SK-N-SH (cell line): ENCODE results near the gene C12orf42. TPM values are rescaled to one million over a fixed set of nuclear protein-coding genes. Genes with fewer than 3 reads are reported as not detected.

Source experiments
- CTCF ChIA-PET: fragments of 300-600, 350-600 bp; formaldehyde crosslinking; extraction: SDS; loops from one replicate; lab custom pipeline; 2021; lab: Yijun Ruan, JAX
- POLR2A ChIA-PET: fragments of 350-600 bp; sonication (Branson Sonifier 250); formaldehyde crosslinking; extraction: SDS; loops from one replicate; lab custom pipeline; 2020; ENCODE audit warnings: antibody characterized with exemption, inconsistent platforms; lab: Yijun Ruan, JAX
- DNase-seq: peaks from one replicate; pipeline ENCODE4 v3.0.0; 2012
- H2AFZ ChIP-seq: fragments of 200-600 bp; sonication (generic); 2 replicates; pipeline ENCODE4 v1.8.1; 2016; ENCODE audit warnings: antibody characterized with exemption, mild to moderate bottlenecking, low read depth
- H3F3A ChIP-seq: fragments of 200-600 bp; sonication (generic); replicated peaks from 2 replicates; pipeline ENCODE3; 2016; ENCODE audit warnings: antibody characterized with exemption, mild to moderate bottlenecking; ENCODE audit not compliant: insufficient read depth
- H3K27ac ChIP-seq, 2 experiments: fragments of 200-500 bp in 1 of 2; fragments of 200-600 bp in 1 of 2; sonication (Bioruptor generic) in 1 of 2; sonication (generic), shearing (Covaris generic) in 1 of 2; 2 replicates each; pipeline versions ENCODE4 v1.5.1 to v1.6.1; 2014 to 2016; ENCODE audit warnings: low read depth in 2 of 2, inconsistent platforms in 1 of 2, low read length in 1 of 2, mild to moderate bottlenecking in 1 of 2, mixed read lengths in 1 of 2
- H3K27me3 ChIP-seq: fragments of 200-600 bp; sonication (generic), shearing (Covaris generic); 2 replicates; pipeline ENCODE4 v1.6.1; 2016; ENCODE audit warnings: mixed run types; ENCODE audit not compliant: insufficient read depth
- H3K36me3 ChIP-seq, 2 experiments: fragments of 200-500 bp in 1 of 2; fragments of 200-600 bp in 1 of 2; sonication (Bioruptor generic) in 1 of 2; sonication (generic) in 1 of 2; replicated peaks in 1 of 2; 2 replicates each; pipeline versions ENCODE3 to v1.5.1; 2014 to 2016; ENCODE audit warnings: low read length in 1 of 2, mild to moderate bottlenecking in 1 of 2; ENCODE audit not compliant: insufficient read depth in 2 of 2, control insufficient read depth in 1 of 2
- H3K4me1 ChIP-seq, 2 experiments: fragments of 200-500 bp in 1 of 2; fragments of 200-600 bp in 1 of 2; sonication (Bioruptor generic) in 1 of 2; sonication (generic), shearing (Covaris generic) in 1 of 2; 2 replicates each; pipeline versions ENCODE4 v1.5.1 to v1.6.1; 2014 to 2016; ENCODE audit warnings: low read depth in 1 of 2, low read length in 1 of 2, mixed run types in 1 of 2; ENCODE audit not compliant: insufficient read depth in 2 of 2, control insufficient read depth in 1 of 2
- H3K4me2 ChIP-seq: fragments of 200-600 bp; sonication (generic), shearing (Covaris generic); 2 replicates; pipeline ENCODE4 v1.6.1; 2017; ENCODE audit warnings: mixed run types
- H3K4me3 ChIP-seq, 2 experiments: fragments of 200-500 bp in 1 of 2; fragments of 200-600 bp in 1 of 2; sonication (Bioruptor generic) in 1 of 2; sonication (generic), shearing (Covaris generic) in 1 of 2; 2 replicates each; pipeline versions ENCODE4 v1.5.1 to v1.8.1; 2014 to 2016; ENCODE audit warnings: low read depth in 2 of 2, inconsistent platforms in 1 of 2, low read length in 1 of 2, mild to moderate bottlenecking in 1 of 2, mixed read lengths in 1 of 2, moderate library complexity in 1 of 2
- H3K79me2 ChIP-seq: fragments of 200-600 bp; sonication (generic); 2 replicates; pipeline ENCODE4 v1.8.1; 2017; ENCODE audit warnings: mild to moderate bottlenecking; ENCODE audit not compliant: insufficient read depth
- H3K9ac ChIP-seq: fragments of 200-600 bp; sonication (generic); 2 replicates; pipeline ENCODE4 v1.6.1; 2017; ENCODE audit warnings: mixed run types
- H3K9me2 ChIP-seq: fragments of 200-600 bp; sonication (generic); 2 replicates; pipeline ENCODE4 v1.6.1; 2017; ENCODE audit warnings: mixed run types
- H3K9me3 ChIP-seq: fragments of 200-600 bp; sonication (generic); 2 replicates; pipeline ENCODE4 v1.6.1; 2017; ENCODE audit warnings: mixed run types, mild to moderate bottlenecking, moderate library complexity
- H4K20me1 ChIP-seq: fragments of 200-600 bp; sonication (generic); 2 replicates; pipeline ENCODE4 v1.6.1; 2017; ENCODE audit warnings: mild to moderate bottlenecking, mixed run types; ENCODE audit not compliant: insufficient read depth
- CHD2 ChIP-seq: fragments of 150-350 bp; IDR thresholded peaks from 2 replicates; pipeline ENCODE4 v1.6.1; 2018; ENCODE audit warnings: low read length; ENCODE audit not compliant: partially characterized antibody
- ELF1 ChIP-seq: IDR thresholded peaks from 2 replicates; pipeline ENCODE4 v1.4.0; 2012
- EP300 ChIP-seq, 2 experiments: IDR thresholded peaks; 2 replicates each; pipeline versions ENCODE4 v1.4.0 to v1.6.1; 2012; ENCODE audit warnings: borderline replicate concordance in 1 of 2, low read depth in 1 of 2, low read length in 1 of 2
- EZH2phosphoT487 ChIP-seq: fragments of 200-600 bp; sonication (generic); IDR thresholded peaks from 2 replicates; pipeline ENCODE4 v1.6.1; 2017; ENCODE audit warnings: low read depth, mixed run types, mild to moderate bottlenecking, antibody characterized with exemption, moderate library complexity, borderline replicate concordance
- FOSL2 ChIP-seq: IDR thresholded peaks from 2 replicates; pipeline ENCODE4 v1.4.0; 2012; ENCODE audit warnings: low read depth, mild to moderate bottlenecking, moderate library complexity, borderline replicate concordance
- FOXM1 ChIP-seq: IDR thresholded peaks from 2 replicates; pipeline ENCODE4 v1.4.0; 2012; ENCODE audit warnings: low read depth, mild to moderate bottlenecking
- GABPA ChIP-seq: IDR thresholded peaks from 2 replicates; pipeline ENCODE4 v1.4.0; 2012; ENCODE audit warnings: low read depth, mild to moderate bottlenecking
- GATA2 ChIP-seq: sonication (generic); formaldehyde crosslinking; IDR thresholded peaks from 2 replicates; pipeline ENCODE4 v1.5.0; 2020; ENCODE audit warnings: mild to moderate bottlenecking, missing genetic modification reagents
- JUND ChIP-seq: IDR thresholded peaks from 2 replicates; pipeline ENCODE4 v1.4.0; 2012
- MAX ChIP-seq: IDR thresholded peaks from 2 replicates; pipeline ENCODE4 v1.4.0; 2012; ENCODE audit warnings: low read depth
- MEF2A ChIP-seq: IDR thresholded peaks from 2 replicates; pipeline ENCODE4 v1.4.0; 2012; ENCODE audit warnings: low read depth, borderline replicate concordance
- MXI1 ChIP-seq: IDR thresholded peaks from 2 replicates; pipeline ENCODE4 v1.6.1; 2012; ENCODE audit warnings: mild to moderate bottlenecking, low read depth, low read length, improper control_type of control experiment
- NRF1 ChIP-seq: IDR thresholded peaks from 2 replicates; pipeline ENCODE4 v1.6.1; 2012; ENCODE audit warnings: low read depth, mild to moderate bottlenecking, low read length
- POLR2AphosphoS5 ChIP-seq: IDR thresholded peaks from 2 replicates; pipeline ENCODE4 v1.6.1; 2012; ENCODE audit warnings: low read depth, low read length
- RAD21 ChIP-seq: IDR thresholded peaks from 2 replicates; pipeline ENCODE4 v1.6.1; 2012; ENCODE audit warnings: mild to moderate bottlenecking, low read length
- RCOR1 ChIP-seq: fragments of 150-350 bp; IDR thresholded peaks from 2 replicates; pipeline ENCODE4 v1.6.1; 2017; ENCODE audit warnings: antibody characterized with exemption, low read length
- RFX5 ChIP-seq: IDR thresholded peaks from 2 replicates; pipeline ENCODE4 v1.6.1; 2012; ENCODE audit warnings: mild to moderate bottlenecking, improper control_type of control experiment, low read length
- RXRA ChIP-seq: IDR thresholded peaks from 2 replicates; pipeline ENCODE4 v1.4.0; 2012; ENCODE audit warnings: low read depth, mild to moderate bottlenecking, borderline replicate concordance
- SIN3A ChIP-seq: IDR thresholded peaks from 2 replicates; pipeline ENCODE4 v1.6.1; 2012; ENCODE audit warnings: low read depth, mild to moderate bottlenecking, low read length, moderate library complexity, borderline replicate concordance
- SMC3 ChIP-seq: IDR thresholded peaks from 2 replicates; pipeline ENCODE4 v1.6.1; 2012; ENCODE audit warnings: low read depth, low read length, improper control_type of control experiment
- TEAD4 ChIP-seq: IDR thresholded peaks from 2 replicates; pipeline ENCODE4 v1.4.0; 2012; ENCODE audit warnings: mild to moderate bottlenecking, borderline replicate concordance; ENCODE audit not compliant: insufficient read depth
- ZBTB33 ChIP-seq: IDR thresholded peaks from 2 replicates; pipeline ENCODE4 v1.4.0; 2012; ENCODE audit warnings: low read depth, borderline replicate concordance
- WGBS: methylation state at CpG from one replicate; pipeline ENCODE4 v1.1.6; 2017; ENCODE audit warnings: low lambda C conversion rate; 5-methylcytosine and 5-hydroxymethylcytosine counted together
- polyA plus RNA-seq, 3 experiments: library from polyadenylated mRNA; depleted of rRNA; stranded (reverse); fragments of >200 nt; gene quantifications; 2 replicates each; pipeline ENCODE4 v1.2.3, GENCODE V29; 2012
- TF ChIP-seq, protein P1 (sequence below): fragments of 150-350 bp; IDR thresholded peaks from 2 replicates; pipeline ENCODE4 v1.6.1; 2017; ENCODE audit warnings: antibody characterized with exemption, low read length, low read depth, borderline replicate concordance
- TF ChIP-seq, protein P2 (sequence below): fragments of 200-600 bp; sonication (generic); IDR thresholded peaks from 2 replicates; pipeline ENCODE4 v1.6.1; 2017; ENCODE audit warnings: antibody characterized with exemption, mild to moderate bottlenecking, moderate library complexity
- TF ChIP-seq, protein P3 (sequence below): fragments of 150-350 bp; IDR thresholded peaks from 2 replicates; pipeline ENCODE4 v1.6.1; 2016; ENCODE audit warnings: mild to moderate bottlenecking, low read depth, low read length

C12orf42 gene
- polyA plus RNA-seq, 1 of the 3 experiments (the other 2 are of a cell fraction) = not detected

- TF ChIP-seq, protein P1, sequence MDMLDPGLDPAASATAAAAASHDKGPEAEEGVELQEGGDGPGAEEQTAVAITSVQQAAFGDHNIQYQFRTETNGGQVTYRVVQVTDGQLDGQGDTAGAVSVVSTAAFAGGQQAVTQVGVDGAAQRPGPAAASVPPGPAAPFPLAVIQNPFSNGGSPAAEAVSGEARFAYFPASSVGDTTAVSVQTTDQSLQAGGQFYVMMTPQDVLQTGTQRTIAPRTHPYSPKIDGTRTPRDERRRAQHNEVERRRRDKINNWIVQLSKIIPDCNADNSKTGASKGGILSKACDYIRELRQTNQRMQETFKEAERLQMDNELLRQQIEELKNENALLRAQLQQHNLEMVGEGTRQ = no peak
- TF ChIP-seq GABPA = no peak
- TF ChIP-seq POLR2AphosphoS5 = no peak
- no peak for TF ChIP-seq FOXM1
Observed at GRCh38 chr12:103330672-103331071, 165.1 kb downstream of the C12orf42 start (continued).

- DNase-seq = no peak
- CTCF ChIA-PET = no interaction called here
- no peaks in the 10 kb centered on the region for H3F3A ChIP-seq
Observed at GRCh38 chr12:103327676-103328075, 168.1 kb downstream of the C12orf42 start.

GRCh38 chr12:103326190-103326589, 169.6 kb downstream of the C12orf42 start:
- Histone ChIP-seq H3K9ac (no peak overlapping the region), H3K9me3 (no peaks in the 10 kb centered on the region), H4K20me1 (no peaks in the 10 kb centered on the region), H3K79me2 (no peaks in the 10 kb centered on the region), H3K36me3 (no peaks in the 10 kb centered on the region), H3K27me3 (no peaks in the 10 kb centered on the region), H3F3A (no peaks in the 10 kb centered on the region), H3K27ac (no peak overlapping the region), H3K4me3 (no peak overlapping the region), H2AFZ (no peak overlapping the region), H3K9me2 (no peaks in the 10 kb centered on the region), H3K4me2 (no peak overlapping the region), H3K4me1 (no peaks in the 10 kb centered on the region)
- DNase-seq = peak; percentile 27
- CTCF ChIA-PET = interaction anchor here (0.6 to 1.4 kb wide), 5 partner anchors 11 to 377 kb away, joined by 3 to 10 read pairs (median 3); no protein-coding TSS in a partner anchor
- TF ChIP-seq, protein P2, sequence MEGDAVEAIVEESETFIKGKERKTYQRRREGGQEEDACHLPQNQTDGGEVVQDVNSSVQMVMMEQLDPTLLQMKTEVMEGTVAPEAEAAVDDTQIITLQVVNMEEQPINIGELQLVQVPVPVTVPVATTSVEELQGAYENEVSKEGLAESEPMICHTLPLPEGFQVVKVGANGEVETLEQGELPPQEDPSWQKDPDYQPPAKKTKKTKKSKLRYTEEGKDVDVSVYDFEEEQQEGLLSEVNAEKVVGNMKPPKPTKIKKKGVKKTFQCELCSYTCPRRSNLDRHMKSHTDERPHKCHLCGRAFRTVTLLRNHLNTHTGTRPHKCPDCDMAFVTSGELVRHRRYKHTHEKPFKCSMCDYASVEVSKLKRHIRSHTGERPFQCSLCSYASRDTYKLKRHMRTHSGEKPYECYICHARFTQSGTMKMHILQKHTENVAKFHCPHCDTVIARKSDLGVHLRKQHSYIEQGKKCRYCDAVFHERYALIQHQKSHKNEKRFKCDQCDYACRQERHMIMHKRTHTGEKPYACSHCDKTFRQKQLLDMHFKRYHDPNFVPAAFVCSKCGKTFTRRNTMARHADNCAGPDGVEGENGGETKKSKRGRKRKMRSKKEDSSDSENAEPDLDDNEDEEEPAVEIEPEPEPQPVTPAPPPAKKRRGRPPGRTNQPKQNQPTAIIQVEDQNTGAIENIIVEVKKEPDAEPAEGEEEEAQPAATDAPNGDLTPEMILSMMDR = peak; percentile 17; the same call in 1 of the 2 replicates
- TF ChIP-seq RAD21 = peak; percentile 44; the same call in 1 of the 2 replicates
- no peak for TF ChIP-seq EP300 (IDR thresholded peaks at IDR 0.05; ENCODE audit: borderline replicate concordance in 1 of 2, low read depth in 1 of 2, low read length in 1 of 2)
- no peak for TF ChIP-seq MXI1
- TF ChIP-seq FOSL2 = no peak
- TF ChIP-seq RFX5 = no peak
- no peak for TF ChIP-seq SIN3A
- TF ChIP-seq JUND = no peak
- TF ChIP-seq NRF1 = no peak
- no peak for TF ChIP-seq ZBTB33
- POLR2A ChIA-PET = no interaction called here
- 39% methylated on average over 3 of the region's 3 CpGs for WGBS

More at GRCh38 chr12:103327676-103328075, 168.1 kb downstream of the C12orf42 start:
- H3K9me2 ChIP-seq = no peaks in the 10 kb centered on the region
- no peak overlapping the region for H3K4me2 ChIP-seq
- H3K79me2 ChIP-seq = no peaks in the 10 kb centered on the region
- no peaks in the 10 kb centered on the region for H3K27me3 ChIP-seq
- H3K9me3 ChIP-seq = no peaks in the 10 kb centered on the region
- H3K4me3 ChIP-seq = no peak overlapping the region
- no peak overlapping the region for H2AFZ ChIP-seq
- H3K27ac ChIP-seq = no peak overlapping the region
- POLR2A ChIA-PET = no interaction called here
- H3K36me3 ChIP-seq = no peaks in the 10 kb centered on the region
- no peaks in the 10 kb centered on the region for H3K4me1 ChIP-seq
- no peak for TF ChIP-seq TEAD4
- no peak for TF ChIP-seq FOXM1
- TF ChIP-seq GATA2 (CRISPR knock-in tag) = no peak
- no peak for TF ChIP-seq RXRA
- TF ChIP-seq EZH2phosphoT487 = no peak
- no peak for TF ChIP-seq NRF1
- no peak for TF ChIP-seq RAD21
- no peak for TF ChIP-seq MAX
- TF ChIP-seq CHD2 = no peak
- TF ChIP-seq RCOR1 = no peak
- TF ChIP-seq JUND = no peak
- no peak for TF ChIP-seq FOSL2
- no peak for TF ChIP-seq ELF1
- no peak for TF ChIP-seq SMC3
- no peak for TF ChIP-seq MEF2A
- TF ChIP-seq, protein P3, sequence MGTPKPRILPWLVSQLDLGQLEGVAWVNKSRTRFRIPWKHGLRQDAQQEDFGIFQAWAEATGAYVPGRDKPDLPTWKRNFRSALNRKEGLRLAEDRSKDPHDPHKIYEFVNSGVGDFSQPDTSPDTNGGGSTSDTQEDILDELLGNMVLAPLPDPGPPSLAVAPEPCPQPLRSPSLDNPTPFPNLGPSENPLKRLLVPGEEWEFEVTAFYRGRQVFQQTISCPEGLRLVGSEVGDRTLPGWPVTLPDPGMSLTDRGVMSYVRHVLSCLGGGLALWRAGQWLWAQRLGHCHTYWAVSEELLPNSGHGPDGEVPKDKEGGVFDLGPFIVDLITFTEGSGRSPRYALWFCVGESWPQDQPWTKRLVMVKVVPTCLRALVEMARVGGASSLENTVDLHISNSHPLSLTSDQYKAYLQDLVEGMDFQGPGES = no peak
- no peak overlapping the region for H3K9ac ChIP-seq
- H4K20me1 ChIP-seq = no peaks in the 10 kb centered on the region
